ENCODE measurements around the gene E2F2. TPM values are rescaled to one million over a fixed set of nuclear protein-coding genes. Genes with fewer than 3 reads are reported as not detected.

E2F2 gene
- total and polyA plus RNA-seq, 2 of the 4 experiments (the other 2 are of a cell fraction), result 0.36 to 0.51 TPM

DNA sequence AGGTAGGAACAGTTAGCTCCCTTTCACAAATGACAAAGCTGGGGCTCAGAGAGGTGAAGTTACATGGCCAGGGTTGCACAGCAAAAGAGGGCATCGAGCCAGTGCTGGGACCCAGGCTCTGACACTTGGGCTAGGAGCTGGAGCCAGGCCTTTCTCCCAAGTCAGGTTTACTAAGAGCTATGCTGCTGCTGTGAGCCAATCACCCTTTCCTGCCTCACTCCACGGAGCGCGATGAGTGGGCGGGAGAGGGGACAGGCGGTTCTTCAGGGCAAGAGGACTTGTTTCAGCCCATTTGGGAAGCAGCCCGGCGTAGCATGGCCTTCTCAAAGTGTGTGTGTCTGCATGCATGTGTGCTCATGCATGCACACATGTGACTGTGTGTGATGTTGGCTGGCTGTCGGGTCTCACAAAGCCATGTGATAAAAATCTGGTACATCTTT, 17.7 kb upstream of the E2F2 start:
- Histone ChIP-seq H3K27ac (ENCODE audit: insufficient read depth, low read length) (no peak overlapping the region), H3K14ac (replicated peaks; ENCODE audit: low read depth, low read length) (0 out of 2 replicates have a peak overlapping the region, but pooled peaks have one; percentile 55), H4K20me1 (ENCODE audit: insufficient read depth, low read length) (no peaks in the 10 kb centered on the region), H3K18ac (ENCODE audit: low read depth, low read length) (no peak overlapping the region), H3K27me3 (ENCODE audit: control insufficient read depth, insufficient read depth, low read length) (no peaks in the 10 kb centered on the region), H2AFZ (replicated peaks; ENCODE audit: low read length, poor library complexity) (peak overlapping the region; percentile 72), H3K79me1 (ENCODE audit: low read depth in 1 of 2, low read length in 2 of 2) (peaks cover 0 to 7% of the 10 kb centered on the region in 2 experiments; a peak in 3 of 4 replicates), H3K36me3 (ENCODE audit: control insufficient read depth, insufficient read depth, low read length) (no peaks in the 10 kb centered on the region), H3K4me2 (ENCODE audit: low read depth, low read length) (no peak overlapping the region), H4K5ac (ENCODE audit: low read depth, low read length) (no peak overlapping the region), H3K9ac (ENCODE audit: low read depth, low read length) (no peak overlapping the region), H3K4me3 (ENCODE audit: insufficient read depth, low read depth, low read length) (no peak overlapping the region), H4K8ac (ENCODE audit: low read depth in 2 of 2, low read length in 2 of 2) (no peak overlapping the region), H4K91ac (ENCODE audit: insufficient read depth, low read depth, low read length) (peak overlapping the region; percentile 11; the same call in 1 of the 2 replicates), H3K4me1 (ENCODE audit: control insufficient read depth, insufficient read depth, low read length) (peaks cover 2% of the 10 kb centered on the region), H3K4ac (ENCODE audit: low read depth, low read length) (0 out of 2 replicates have a peak overlapping the region, but pooled peaks have one; percentile 22), H3K9me3 (ENCODE audit: control insufficient read depth, insufficient read depth, low read length) (no peaks in the 10 kb centered on the region), H2BK5ac (ENCODE audit: low read depth, low read length, poor library complexity, severe bottlenecking) (no peak overlapping the region), H2BK15ac (ENCODE audit: low read depth, low read length) (0 out of 3 replicates have a peak overlapping the region, but pooled peaks have one; percentile 26), H2AK9ac (replicated peaks; ENCODE audit: low read depth, low read length, poor library complexity) (no peak overlapping the region), H2BK20ac (ENCODE audit: low read depth, low read length) (0 out of 2 replicates have a peak overlapping the region, but pooled peaks have one; percentile 42), H3K23ac (ENCODE audit: low read depth, low read length) (no peak overlapping the region; the same call in 1 of the 2 replicates), H2BK120ac (ENCODE audit: low read depth, low read length) (peak overlapping the region; percentile 43; the same call in 1 of the 2 replicates), H2AK5ac (ENCODE audit: low read depth, low read length) (peak overlapping the region; percentile 20; the same call in 1 of the 2 replicates), H3K9me1 (ENCODE audit: insufficient read depth, low read length) (0 out of 2 replicates have a peak, but pooled peaks cover 3% of the 10 kb centered on the region), H3K56ac (ENCODE audit: extremely low read depth, insufficient read depth, low read length) (no peak overlapping the region)
- no peak for ATAC-seq (ENCODE audit: low read depth)
- peak; percentile 51 for DNase-seq
- 70% methylated on average over 3 of the region's 9 CpGs; no CpG with 5 or more reads in 1 of the 2 experiments for WGBS, 2 experiments (ENCODE audit: extremely low coverage in 2 of 2, insufficient read length in 1 of 2)
- ChIA-PET POLR2A (ENCODE audit: unreplicated experiment) (no interaction called here), CTCF (interaction anchor here (0.8 to 1.1 kb wide), 3 partner anchors 51 to 88 kb away, joined by 3 to 5 read pairs (median 4); no protein-coding TSS in a partner anchor)
- TF ChIP-seq, protein P1, sequence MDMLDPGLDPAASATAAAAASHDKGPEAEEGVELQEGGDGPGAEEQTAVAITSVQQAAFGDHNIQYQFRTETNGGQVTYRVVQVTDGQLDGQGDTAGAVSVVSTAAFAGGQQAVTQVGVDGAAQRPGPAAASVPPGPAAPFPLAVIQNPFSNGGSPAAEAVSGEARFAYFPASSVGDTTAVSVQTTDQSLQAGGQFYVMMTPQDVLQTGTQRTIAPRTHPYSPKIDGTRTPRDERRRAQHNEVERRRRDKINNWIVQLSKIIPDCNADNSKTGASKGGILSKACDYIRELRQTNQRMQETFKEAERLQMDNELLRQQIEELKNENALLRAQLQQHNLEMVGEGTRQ (IDR thresholded peaks at IDR 0.05; ENCODE audit: low read depth, low read length), result no peak
- TF ChIP-seq POLR2A (IDR thresholded peaks at IDR 0.05; ENCODE audit: low read depth, low read length), result no peak
- no peak for TF ChIP-seq BHLHE40 (IDR thresholded peaks at IDR 0.05; ENCODE audit: low read depth, low read length)
- no peak for TF ChIP-seq MAZ (IDR thresholded peaks at IDR 0.05; ENCODE audit: borderline replicate concordance, low read depth, low read length)
- no peak for TF ChIP-seq SMC3 (IDR thresholded peaks at IDR 0.05; ENCODE audit: low read depth, low read length)
- no peak for TF ChIP-seq RCOR1 (IDR thresholded peaks at IDR 0.05; ENCODE audit: insufficient replicate concordance, low read length)
- TF ChIP-seq, protein P2, sequence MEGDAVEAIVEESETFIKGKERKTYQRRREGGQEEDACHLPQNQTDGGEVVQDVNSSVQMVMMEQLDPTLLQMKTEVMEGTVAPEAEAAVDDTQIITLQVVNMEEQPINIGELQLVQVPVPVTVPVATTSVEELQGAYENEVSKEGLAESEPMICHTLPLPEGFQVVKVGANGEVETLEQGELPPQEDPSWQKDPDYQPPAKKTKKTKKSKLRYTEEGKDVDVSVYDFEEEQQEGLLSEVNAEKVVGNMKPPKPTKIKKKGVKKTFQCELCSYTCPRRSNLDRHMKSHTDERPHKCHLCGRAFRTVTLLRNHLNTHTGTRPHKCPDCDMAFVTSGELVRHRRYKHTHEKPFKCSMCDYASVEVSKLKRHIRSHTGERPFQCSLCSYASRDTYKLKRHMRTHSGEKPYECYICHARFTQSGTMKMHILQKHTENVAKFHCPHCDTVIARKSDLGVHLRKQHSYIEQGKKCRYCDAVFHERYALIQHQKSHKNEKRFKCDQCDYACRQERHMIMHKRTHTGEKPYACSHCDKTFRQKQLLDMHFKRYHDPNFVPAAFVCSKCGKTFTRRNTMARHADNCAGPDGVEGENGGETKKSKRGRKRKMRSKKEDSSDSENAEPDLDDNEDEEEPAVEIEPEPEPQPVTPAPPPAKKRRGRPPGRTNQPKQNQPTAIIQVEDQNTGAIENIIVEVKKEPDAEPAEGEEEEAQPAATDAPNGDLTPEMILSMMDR (conservative IDR thresholded peaks at IDR 0.05; ENCODE audit: low read depth, low read length), result no peak
- TF ChIP-seq, protein P3, sequence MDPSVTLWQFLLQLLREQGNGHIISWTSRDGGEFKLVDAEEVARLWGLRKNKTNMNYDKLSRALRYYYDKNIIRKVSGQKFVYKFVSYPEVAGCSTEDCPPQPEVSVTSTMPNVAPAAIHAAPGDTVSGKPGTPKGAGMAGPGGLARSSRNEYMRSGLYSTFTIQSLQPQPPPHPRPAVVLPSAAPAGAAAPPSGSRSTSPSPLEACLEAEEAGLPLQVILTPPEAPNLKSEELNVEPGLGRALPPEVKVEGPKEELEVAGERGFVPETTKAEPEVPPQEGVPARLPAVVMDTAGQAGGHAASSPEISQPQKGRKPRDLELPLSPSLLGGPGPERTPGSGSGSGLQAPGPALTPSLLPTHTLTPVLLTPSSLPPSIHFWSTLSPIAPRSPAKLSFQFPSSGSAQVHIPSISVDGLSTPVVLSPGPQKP (IDR thresholded peaks at IDR 0.05; ENCODE audit: borderline replicate concordance, low read depth, low read length), result no peak
- no peak for TF ChIP-seq FOS (IDR thresholded peaks at IDR 0.05; ENCODE audit: low read depth, low read length)
- no peak for TF ChIP-seq MAFK (IDR thresholded peaks at IDR 0.05; ENCODE audit: low read depth, low read length)
- no peak for TF ChIP-seq CHD1 (IDR thresholded peaks at IDR 0.05; ENCODE audit: low read depth, low read length)
- TF ChIP-seq NFE2L2 (IDR thresholded peaks at IDR 0.05; ENCODE audit: low read depth, low read length), result no peak
- no peak for TF ChIP-seq RFX5 (IDR thresholded peaks at IDR 0.05; ENCODE audit: low read depth, low read length)
- no peak for TF ChIP-seq CEBPB (IDR thresholded peaks at IDR 0.05; ENCODE audit: low read depth, low read length)
- no peak for TF ChIP-seq RAD21 (IDR thresholded peaks at IDR 0.05; ENCODE audit: low read length)
- TF ChIP-seq MXI1 (IDR thresholded peaks at IDR 0.05; ENCODE audit: borderline replicate concordance, low read depth, low read length), result no peak
- dilution Hi-C loops (cut with HindIII; ENCODE audit: low sequenced_read_pairs, unreplicated experiment), result no loop called here
- no TSS peak for BruUV-seq (replicated peaks)
- in situ Hi-C loops (cut with MboI; ENCODE audit: low sequenced_read_pairs), result loop anchor here (5.0 to 10.0 kb wide), 2 partner anchors 89 to 206 kb away; no protein-coding TSS in a partner anchor
- intact Hi-C loops (cut with micrococcal nuclease), result no loop called here

All from IMR-90 (cell line).